Ectodermal cell (in vitro differentiated cells): ENCODE data around the gene SPEF2.
"Not testable (repeated sequence)": the region's sequence is repeated elsewhere in the genome, so short reads cannot be mapped to it uniquely, and the experiment has no call there.

Source experiments
- H3K27ac ChIP-seq: 2 replicates; pipeline ENCODE4 v1.7.0; 2013; ENCODE audit warnings: mild to moderate bottlenecking, low read depth, low read length; ENCODE audit not compliant: insufficient read depth, poor library complexity, severe bottlenecking
- H3K27me3 ChIP-seq: 2 replicates; pipeline ENCODE4 v1.7.0; 2013; ENCODE audit warnings: mild to moderate bottlenecking, low read length; ENCODE audit not compliant: insufficient read depth, control insufficient read depth, poor library complexity, severe bottlenecking
- H3K36me3 ChIP-seq: one replicate; pipeline ENCODE4 v1.7.0; 2013; ENCODE audit warnings: low read length; ENCODE audit not compliant: control insufficient read depth, insufficient read depth
- H3K4me1 ChIP-seq: one replicate; pipeline ENCODE4 v1.7.0; 2013; ENCODE audit warnings: low read length; ENCODE audit not compliant: control insufficient read depth, insufficient read depth
- H3K4me3 ChIP-seq: 2 replicates; pipeline ENCODE4 v1.7.0; 2013; ENCODE audit warnings: low read depth, low read length, control low read depth; ENCODE audit not compliant: insufficient read depth
- H3K9me3 ChIP-seq: 2 replicates; pipeline ENCODE4 v1.7.0; 2013; ENCODE audit warnings: mild to moderate bottlenecking, low read length, moderate library complexity; ENCODE audit not compliant: control insufficient read depth
- WGBS, 2 experiments: methylation state at CpG; one replicate each; pipeline ENCODE4 v1.1.7; 2013; ENCODE audit warnings: missing lambda C conversion rate in 2 of 2; 5-methylcytosine and 5-hydroxymethylcytosine counted together

SPEF2 gene

GRCh38 chr5:35826056-35826455 lies 208.4 kb downstream of the SPEF2 start:
- Histone ChIP-seq H3K27ac (no peak overlapping the region), H3K9me3 (no peaks in the 10 kb centered on the region), H3K4me3 (no peak overlapping the region), H3K4me1 (no peaks in the 10 kb centered on the region), H3K36me3 (no peaks in the 10 kb centered on the region), H3K27me3 (no peaks in the 10 kb centered on the region)
- WGBS, 2 experiments: 90 to 92% methylated on average over 3 of the region's 3 CpGs

GRCh38 chr5:35826554-35826953 lies 208.9 kb downstream of the SPEF2 start:
- WGBS, 2 experiments: 88 to 92% methylated on average over 2 of the region's 2 CpGs
- Histone ChIP-seq H3K4me1 (no peaks in the 10 kb centered on the region), H3K4me3 (no peak overlapping the region), H3K27me3 (no peaks in the 10 kb centered on the region), H3K9me3 (no peaks in the 10 kb centered on the region), H3K36me3 (no peaks in the 10 kb centered on the region), H3K27ac (no peak overlapping the region)

DNA sequence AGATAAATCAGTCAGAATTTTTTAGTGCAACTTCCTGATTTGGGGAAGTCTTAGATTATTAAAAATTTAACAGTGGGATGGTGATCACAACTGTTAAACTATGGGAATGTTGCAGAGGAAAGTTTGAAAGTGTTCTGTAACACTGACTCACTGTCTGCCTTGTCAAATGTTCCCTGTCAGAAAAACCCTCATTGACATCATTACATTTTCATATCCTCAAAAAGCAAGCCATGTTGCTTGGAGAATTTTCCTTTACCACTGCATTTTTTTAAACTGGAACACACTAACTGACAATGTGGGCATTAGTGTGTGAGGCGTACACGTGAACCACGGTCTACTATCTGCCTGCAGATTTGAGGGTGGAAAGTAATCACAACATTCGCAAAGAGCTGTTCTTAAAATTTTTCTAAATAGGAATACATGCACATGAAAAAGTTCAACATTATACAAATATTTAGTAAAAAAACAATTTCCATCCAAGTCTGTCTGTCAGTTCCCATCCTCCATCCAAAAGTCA lies 210.5 kb downstream of the SPEF2 start:
- H3K4me3 ChIP-seq: no peak overlapping the region
- H3K36me3 ChIP-seq: no peaks in the 10 kb centered on the region
- H3K4me1 ChIP-seq: no peaks in the 10 kb centered on the region
- no peaks in the 10 kb centered on the region for H3K9me3 ChIP-seq
- no peak overlapping the region for H3K27ac ChIP-seq
- no peaks in the 10 kb centered on the region for H3K27me3 ChIP-seq
- 96 to 100% methylated on average over 4 of the region's 4 CpGs for WGBS, 2 experiments

- no peaks in the 10 kb centered on the region for H3K4me1 ChIP-seq
- WGBS, 2 experiments: 84 to 91% methylated on average over 4 of the region's 4 CpGs
- no peak overlapping the region for H3K4me3 ChIP-seq
- no peak overlapping the region for H3K27ac ChIP-seq
- no peaks in the 10 kb centered on the region for H3K27me3 ChIP-seq
- H3K36me3 ChIP-seq: no peaks in the 10 kb centered on the region
- no peaks in the 10 kb centered on the region for H3K9me3 ChIP-seq
These were observed 212.9 kb downstream of the SPEF2 start for GRCh38 chr5:35830587-35830986.

GRCh38 chr5:35832762-35833161 lies 215.1 kb downstream of the SPEF2 start:
- Histone ChIP-seq H3K27ac (no peak overlapping the region), H3K9me3 (no peaks in the 10 kb centered on the region), H3K27me3 (no peaks in the 10 kb centered on the region), H3K4me3 (no peak overlapping the region), H3K4me1 (no peaks in the 10 kb centered on the region), H3K36me3 (no peaks in the 10 kb centered on the region)
- WGBS, 2 experiments: 91 to 94% methylated on average over 2 of the region's 2 CpGs

GRCh38 chr5:35833224-35833623 lies 215.6 kb downstream of the SPEF2 start:
- 94 to 96% methylated on average over 2 of the region's 2 CpGs for WGBS, 2 experiments

GRCh38 chr5:35835796-35836742 lies 218.4 kb downstream of the SPEF2 start:
- H3K9me3 ChIP-seq: no peaks in the 10 kb centered on the region
- no peaks in the 10 kb centered on the region for H3K27me3 ChIP-seq
- no peak overlapping the region for H3K4me3 ChIP-seq
- H3K4me1 ChIP-seq: no peaks in the 10 kb centered on the region
- no peaks in the 10 kb centered on the region for H3K36me3 ChIP-seq
- H3K27ac ChIP-seq: no peak overlapping the region
- 92 to 97% methylated on average over 5 of the region's 7 CpGs for WGBS, 2 experiments

More at GRCh38 chr5:35833224-35833623, 215.6 kb downstream of the SPEF2 start:
- Histone ChIP-seq H3K4me1 (no peaks in the 10 kb centered on the region), H3K9me3 (no peaks in the 10 kb centered on the region), H3K27ac (no peak overlapping the region), H3K4me3 (no peak overlapping the region), H3K36me3 (no peaks in the 10 kb centered on the region), H3K27me3 (no peaks in the 10 kb centered on the region)

GRCh38 chr5:35838370-35839042 lies 220.8 kb downstream of the SPEF2 start:
- Histone ChIP-seq H3K36me3 (no peaks in the 10 kb centered on the region), H3K4me3 (no peak overlapping the region), H3K27ac (no peak overlapping the region), H3K9me3 (no peaks in the 10 kb centered on the region), H3K27me3 (no peaks in the 10 kb centered on the region), H3K4me1 (no peaks in the 10 kb centered on the region)
- 93 to 95% methylated on average over 4 of the region's 5 CpGs for WGBS, 2 experiments

DNA sequence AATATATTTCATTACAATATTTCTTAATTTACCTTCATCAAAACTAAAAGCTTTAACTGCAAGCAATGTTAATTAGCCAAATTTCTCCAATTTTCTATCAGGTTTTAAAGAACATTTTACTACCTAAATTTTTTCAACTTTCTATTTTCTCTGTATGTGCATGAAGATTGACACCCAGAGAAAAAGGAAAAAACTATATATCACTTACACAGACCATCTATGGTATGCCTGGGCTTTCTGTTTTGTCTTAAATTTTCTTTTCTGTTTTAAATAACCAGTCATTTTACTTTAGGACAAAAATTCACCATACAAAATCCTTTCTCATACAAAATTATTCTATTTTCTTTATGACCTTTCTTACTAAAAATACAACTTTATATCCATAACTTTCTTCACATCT lies 225.2 kb downstream of the SPEF2 start:
- Histone ChIP-seq H3K36me3 (no peaks in the 10 kb centered on the region), H3K27me3 (no peaks in the 10 kb centered on the region), H3K4me1 (no peaks in the 10 kb centered on the region), H3K27ac (no peak overlapping the region), H3K9me3 (no peaks in the 10 kb centered on the region), H3K4me3 (no peak overlapping the region)

DNA sequence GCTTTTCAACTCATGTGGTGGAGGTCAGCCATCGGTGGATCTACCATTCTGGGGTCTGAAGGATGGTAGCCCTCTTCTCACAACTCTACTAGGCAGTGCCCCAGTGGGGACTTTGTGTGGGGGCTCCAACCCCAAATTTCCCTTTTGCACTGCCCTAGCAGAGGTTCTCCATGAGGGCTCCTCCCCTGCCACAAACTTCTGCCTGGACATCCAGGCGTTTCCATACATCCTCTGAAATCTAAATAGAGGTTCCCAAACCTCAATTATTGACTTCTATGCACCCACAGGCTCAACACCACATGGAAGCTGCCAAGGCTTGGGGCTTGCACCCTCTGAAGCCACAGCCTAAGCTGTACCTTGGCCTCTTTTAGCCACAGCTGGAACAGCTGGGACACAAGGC lies 227.8 kb downstream of the SPEF2 start:
- not testable (repeated sequence) for H3K4me1 ChIP-seq, H3K27me3 ChIP-seq, H3K27ac ChIP-seq, H3K4me3 ChIP-seq, H3K9me3 ChIP-seq, H3K36me3 ChIP-seq
- WGBS, 2 experiments: 84 to 88% methylated on average over 2 of the region's 2 CpGs
